GM23248 (cell line): ENCODE measurements around the gene RALGDS. TPM values are rescaled to one million over a fixed set of nuclear protein-coding genes. Genes with fewer than 3 reads are reported as not detected.

ENCODE experiments used
- DNase-seq: peaks from one replicate; pipeline ENCODE4 v3.0.0-alpha.2; 2015
- H2AFZ ChIP-seq: fragments of 200-600 bp; sonication (generic); 2 replicates; pipeline ENCODE4 v1.6.1; 2016; ENCODE audit warnings: antibody characterized with exemption
- H3F3A ChIP-seq: fragments of 200-600 bp; sonication (generic); 2 replicates; pipeline ENCODE4 v1.6.1; 2016; ENCODE audit warnings: mild to moderate bottlenecking, antibody characterized with exemption, mixed run types; ENCODE audit not compliant: insufficient read depth
- H3K27ac ChIP-seq: fragments of 200-600 bp; sonication (generic); 2 replicates; pipeline ENCODE4 v1.5.1; 2016; ENCODE audit warnings: mild to moderate bottlenecking
- H3K27me3 ChIP-seq: fragments of 200-600 bp; sonication (generic); replicated peaks from 2 replicates; pipeline ENCODE4 v1.6.1; 2016; ENCODE audit warnings: mild to moderate bottlenecking; ENCODE audit not compliant: insufficient read depth
- H3K36me3 ChIP-seq: fragments of 200-600 bp; sonication (generic); 2 replicates; pipeline ENCODE4 v1.6.1; 2016; ENCODE audit warnings: low read depth, mild to moderate bottlenecking
- H3K4me1 ChIP-seq: fragments of 200-600 bp; sonication (generic); 2 replicates; pipeline ENCODE4 v1.6.1; 2016; ENCODE audit warnings: mild to moderate bottlenecking; ENCODE audit not compliant: insufficient read depth
- H3K4me2 ChIP-seq: fragments of 200-600 bp; sonication (generic); one replicate; pipeline ENCODE4 v1.6.1; 2016; ENCODE audit warnings: mild to moderate bottlenecking; ENCODE audit not compliant: unreplicated experiment
- H3K4me3 ChIP-seq: fragments of 200-600 bp; sonication (generic); 2 replicates; pipeline ENCODE4 v1.5.1; 2016; ENCODE audit warnings: mild to moderate bottlenecking
- H3K79me2 ChIP-seq: fragments of 200-600 bp; sonication (generic); 2 replicates; pipeline ENCODE4 v1.6.1; 2016; ENCODE audit warnings: mild to moderate bottlenecking; ENCODE audit not compliant: insufficient read depth
- H3K9ac ChIP-seq: fragments of 200-600 bp; sonication (generic); 2 replicates; pipeline ENCODE4 v1.6.1; 2016; ENCODE audit warnings: mild to moderate bottlenecking
- H3K9me2 ChIP-seq: fragments of 200-600 bp; sonication (generic); 2 replicates; pipeline ENCODE4 v1.6.1; 2016; ENCODE audit warnings: mixed run types, mild to moderate bottlenecking, moderate library complexity; ENCODE audit not compliant: insufficient read depth
- H3K9me3 ChIP-seq: fragments of 200-600 bp; sonication (generic); one replicate; pipeline ENCODE4 v1.6.1; 2017; ENCODE audit warnings: low read depth
- H4K20me1 ChIP-seq: fragments of 200-600 bp; sonication (generic); 2 replicates; pipeline ENCODE4 v1.6.0; 2016; ENCODE audit not compliant: insufficient read depth
- EZH2 ChIP-seq: fragments of 200-600 bp; sonication (generic); IDR thresholded peaks from 2 replicates; pipeline ENCODE4 v1.6.1; 2018; ENCODE audit warnings: antibody characterized with exemption, mild to moderate bottlenecking; ENCODE audit not compliant: insufficient read depth, poor library complexity, severe bottlenecking
- EZH2phosphoT487 ChIP-seq: fragments of 200-600 bp; sonication (generic); IDR thresholded peaks from 2 replicates; pipeline ENCODE4 v1.6.1; 2018; ENCODE audit warnings: antibody characterized with exemption, moderate library complexity, mild to moderate bottlenecking, low read depth; ENCODE audit not compliant: insufficient read depth
- WGBS, 2 experiments: methylation state at CpG; one replicate each; pipeline ENCODE4 v1.1.6; 2015 to 2017; ENCODE audit warnings: low lambda C conversion rate in 2 of 2, low coverage in 1 of 2; ENCODE audit errors: missing lambda C conversion rate in 2 of 2; 5-methylcytosine and 5-hydroxymethylcytosine counted together
- in situ Hi-C: fragments of 300-500 bp; cut with MboI; formaldehyde crosslinking; loops from 2 replicates; pipeline ENCODE4 v1.15.0; 2020
- polyA plus RNA-seq: library from polyadenylated mRNA; unstranded; fragments of >200 nt; fragmentation: Nextera tagmentation; extraction: Ambion mirVana; gene quantifications from 2 replicates; pipeline ENCODE4 v1.2.1, GENCODE V29; 2016
- total RNA-seq: library from RNA; depleted of rRNA; stranded (reverse); fragments of >200 nt; shearing (Covaris generic); gene quantifications from 2 replicates; pipeline ENCODE4 v1.2.3, GENCODE V29; 2014

Gene RALGDS
- total and polyA plus RNA-seq, 2 experiments from 2014 or later: 8.9 to 21.7 TPM

DNA sequence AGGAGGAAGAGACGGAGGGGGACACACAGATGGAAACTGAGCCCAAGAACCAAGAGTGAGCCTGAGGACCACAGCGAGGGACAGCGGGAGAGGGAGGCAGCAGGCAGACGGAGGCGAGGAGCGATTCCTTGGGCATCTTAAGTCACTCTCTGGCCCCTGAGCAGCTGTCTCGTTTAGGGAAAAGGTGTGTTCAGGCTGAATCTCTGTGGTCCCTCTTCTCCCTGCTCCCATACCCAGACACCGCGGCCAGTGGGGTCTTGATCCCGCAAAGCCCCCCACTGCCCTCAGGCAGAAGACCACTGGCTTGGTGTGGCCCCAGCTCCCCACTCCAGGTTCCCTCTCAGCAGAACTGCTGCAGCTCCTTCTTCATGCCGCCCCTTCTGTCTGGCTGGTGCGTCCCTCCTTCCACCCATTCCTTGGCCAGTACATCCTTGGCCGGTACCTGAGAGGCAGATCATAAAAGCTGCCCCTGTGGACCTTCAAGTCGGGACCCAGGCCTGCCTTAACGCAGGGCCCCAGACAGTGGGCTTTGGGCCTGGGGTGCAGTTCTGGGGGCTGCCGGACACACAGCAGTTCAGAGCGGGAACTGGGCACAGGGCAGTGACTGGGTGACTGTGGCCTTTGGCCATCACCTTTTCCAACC lies 5.8 kb upstream of the RALGDS start:
- Histone ChIP-seq H2AFZ (no peak overlapping the region), H3K9me3 (no peaks in the 10 kb centered on the region), H3K9ac (no peak overlapping the region)

DNA sequence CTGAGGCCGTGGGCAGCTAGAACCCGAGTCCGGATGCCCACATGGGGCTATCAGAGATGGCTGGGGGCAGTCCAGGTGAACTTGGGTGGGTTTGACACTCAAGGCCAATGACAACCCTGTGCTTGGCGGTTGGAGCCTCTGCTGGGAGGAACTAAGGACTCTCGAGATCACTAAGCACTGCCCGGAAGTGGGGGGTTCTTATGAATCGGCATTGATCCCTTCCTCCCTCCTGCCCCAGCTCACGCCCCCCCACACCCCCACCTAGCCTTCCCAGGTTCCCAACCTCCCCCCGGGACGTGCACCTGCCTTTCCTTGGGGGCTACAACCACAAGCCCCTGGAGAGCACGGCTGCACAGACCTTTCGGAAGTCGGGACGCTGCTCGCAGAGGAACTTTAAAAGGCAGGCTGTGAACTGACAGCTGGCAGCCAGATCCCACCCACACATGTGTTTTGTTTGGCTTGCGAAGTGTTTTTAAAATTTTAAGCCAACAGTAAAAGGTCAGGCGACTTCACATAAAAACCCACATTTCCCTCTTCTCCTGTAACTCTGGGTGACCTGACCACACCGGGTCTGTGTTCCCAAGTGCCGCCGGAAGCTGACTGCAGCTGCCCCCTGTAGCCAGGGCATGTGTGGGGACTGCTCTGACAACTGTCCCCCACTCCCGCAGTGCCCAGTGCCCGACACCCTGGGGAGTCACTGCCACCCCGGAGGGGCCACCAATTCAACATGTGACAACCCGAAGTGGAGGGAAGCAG lies 5.1 kb upstream of the RALGDS start:
- Histone ChIP-seq H3K9me2 (no peaks in the 10 kb centered on the region), H3F3A (peaks cover 12% of the 10 kb centered on the region), H3K27ac (no peak overlapping the region), H3K4me2 (peak overlapping the region; percentile 94), H4K20me1 (no peaks in the 10 kb centered on the region), H3K79me2 (no peaks in the 10 kb centered on the region; the same call in 1 of the 2 replicates), H3K4me3 (peak overlapping the region; percentile 60), H3K27me3 (no peaks in the 10 kb centered on the region), H3K9me3 (no peaks in the 10 kb centered on the region), H3K36me3 (no peaks in the 10 kb centered on the region), H3K4me1 (peaks cover 19% of the 10 kb centered on the region), H3K9ac (peak overlapping the region; percentile 14; the same call in 1 of the 2 replicates), H2AFZ (0 out of 2 replicates have a peak overlapping the region, but pooled peaks have one; percentile 40)
- TF ChIP-seq EZH2phosphoT487 (no peak), EZH2 (no peak)
- peak; percentile 75 for DNase-seq
- WGBS, 2 experiments: 3 to 4% methylated on average over 21 to 24 of the region's 24 CpGs
- in situ Hi-C loops: no loop called here

More for the DNA sequence above, 5.8 kb upstream of the RALGDS start:
- no peak for TF ChIP-seq EZH2phosphoT487
- TF ChIP-seq EZH2: no peak
- Histone ChIP-seq H3K27ac (no peak overlapping the region), H3K4me1 (peaks cover 23% of the 10 kb centered on the region), H3K27me3 (no peaks in the 10 kb centered on the region), H3K4me2 (peak overlapping the region; percentile 94), H3K79me2 (peaks cover 4% of the 10 kb centered on the region), H3K9me2 (no peaks in the 10 kb centered on the region), H3K36me3 (no peaks in the 10 kb centered on the region), H3K4me3 (peak overlapping the region; percentile 60), H4K20me1 (no peaks in the 10 kb centered on the region), H3F3A (peaks cover 12% of the 10 kb centered on the region)
- in situ Hi-C loops: no loop called here
- DNase-seq: peak; percentile 66
- WGBS, 2 experiments: 53 to 58% methylated on average over 17 of the region's 17 CpGs

GRCh38 chr9:133124907-133125275 lies 3.9 kb upstream of the RALGDS start:
- Histone ChIP-seq H2AFZ (no peak overlapping the region), H3K9ac (no peak overlapping the region), H3K36me3 (no peaks in the 10 kb centered on the region), H3F3A (peaks cover 12% of the 10 kb centered on the region), H3K9me3 (no peaks in the 10 kb centered on the region), H3K27me3 (no peaks in the 10 kb centered on the region), H4K20me1 (no peaks in the 10 kb centered on the region), H3K9me2 (no peaks in the 10 kb centered on the region), H3K79me2 (no peaks in the 10 kb centered on the region), H3K27ac (no peak overlapping the region), H3K4me3 (no peak overlapping the region), H3K4me2 (no peak overlapping the region), H3K4me1 (peaks cover 21% of the 10 kb centered on the region)
- no peak for DNase-seq
- in situ Hi-C loops: no loop called here
- 95 to 100% methylated on average over 2 of the region's 2 CpGs for WGBS, 2 experiments
- TF ChIP-seq EZH2: no peak
- no peak for TF ChIP-seq EZH2phosphoT487

- Histone ChIP-seq H3K27ac (no peak overlapping the region), H3K27me3 (no peaks in the 10 kb centered on the region), H3K9ac (no peak overlapping the region), H3K9me2 (no peaks in the 10 kb centered on the region), H2AFZ (no peak overlapping the region), H3K36me3 (no peaks in the 10 kb centered on the region), H3F3A (peaks cover 12% of the 10 kb centered on the region), H4K20me1 (no peaks in the 10 kb centered on the region), H3K79me2 (0 out of 2 replicates have a peak, but pooled peaks cover 1% of the 10 kb centered on the region), H3K4me1 (peaks cover 26% of the 10 kb centered on the region), H3K4me2 (no peak overlapping the region), H3K4me3 (no peak overlapping the region), H3K9me3 (no peaks in the 10 kb centered on the region)
- no peak for DNase-seq
- in situ Hi-C loops: no loop called here
- TF ChIP-seq EZH2phosphoT487 (no peak), EZH2 (no peak)
- WGBS, 2 experiments: 98 to 99% methylated on average over 8 of the region's 8 CpGs
These were observed 3.3 kb upstream of the RALGDS start for GRCh38 chr9:133124123-133124906.
